ENCODE results near the gene MSI1. TPM values are rescaled to one million over a fixed set of nuclear protein-coding genes. Genes with fewer than 3 reads are reported as not detected.

Gene MSI1
- total RNA-seq, 4 donors from 2014 or later = 0.11 to 0.19 (median 0.17) TPM; not detected in 1

DNA sequence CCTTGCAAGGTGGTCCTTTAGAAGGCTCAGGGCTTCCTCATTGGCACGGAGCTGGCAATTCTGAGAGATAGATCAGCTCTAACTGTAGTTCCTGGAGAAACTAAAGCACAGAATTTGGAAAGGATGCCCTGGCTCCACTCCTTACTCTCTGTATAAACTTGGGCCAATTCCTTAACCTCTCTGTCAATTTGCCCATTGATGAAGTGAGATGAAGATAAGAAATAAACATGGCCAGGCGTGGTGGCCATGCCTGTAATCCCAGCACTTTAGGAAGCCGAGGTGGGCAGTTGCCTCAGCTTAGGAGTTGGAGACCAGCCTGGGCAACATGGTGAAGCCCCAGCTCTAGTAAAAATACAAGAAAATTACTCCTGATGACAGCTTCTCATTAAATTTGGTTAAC, 34.9 kb upstream of the MSI1 start:
- no peak for DNase-seq (ENCODE audit: extremely low spot score)
- H3K36me3 ChIP-seq = no peaks in the 10 kb centered on the region
- H3K4me1 ChIP-seq = no peaks in the 10 kb centered on the region
- H3K27ac ChIP-seq (replicated peaks in 1 of 4) = no peak overlapping the region
- WGBS = 75% methylated on average over 3 of the region's 3 CpGs
- no peak overlapping the region for H3K4me3 ChIP-seq
- H3K27me3 ChIP-seq = peaks cover 0 to 24% (median 0%) of the 10 kb centered on the region in 4 donors
- intact Hi-C loops (cut with DNase I) = no loop called here
- H3K9me3 ChIP-seq = no peaks in the 10 kb centered on the region
- TF ChIP-seq POLR2A (IDR thresholded peaks at IDR 0.05; ENCODE audit: low read depth) (no peak), POLR2AphosphoS5 (IDR thresholded peaks at IDR 0.05) (no peak), EP300 (IDR thresholded peaks at IDR 0.05) (no peak)
- TF ChIP-seq, protein P1, sequence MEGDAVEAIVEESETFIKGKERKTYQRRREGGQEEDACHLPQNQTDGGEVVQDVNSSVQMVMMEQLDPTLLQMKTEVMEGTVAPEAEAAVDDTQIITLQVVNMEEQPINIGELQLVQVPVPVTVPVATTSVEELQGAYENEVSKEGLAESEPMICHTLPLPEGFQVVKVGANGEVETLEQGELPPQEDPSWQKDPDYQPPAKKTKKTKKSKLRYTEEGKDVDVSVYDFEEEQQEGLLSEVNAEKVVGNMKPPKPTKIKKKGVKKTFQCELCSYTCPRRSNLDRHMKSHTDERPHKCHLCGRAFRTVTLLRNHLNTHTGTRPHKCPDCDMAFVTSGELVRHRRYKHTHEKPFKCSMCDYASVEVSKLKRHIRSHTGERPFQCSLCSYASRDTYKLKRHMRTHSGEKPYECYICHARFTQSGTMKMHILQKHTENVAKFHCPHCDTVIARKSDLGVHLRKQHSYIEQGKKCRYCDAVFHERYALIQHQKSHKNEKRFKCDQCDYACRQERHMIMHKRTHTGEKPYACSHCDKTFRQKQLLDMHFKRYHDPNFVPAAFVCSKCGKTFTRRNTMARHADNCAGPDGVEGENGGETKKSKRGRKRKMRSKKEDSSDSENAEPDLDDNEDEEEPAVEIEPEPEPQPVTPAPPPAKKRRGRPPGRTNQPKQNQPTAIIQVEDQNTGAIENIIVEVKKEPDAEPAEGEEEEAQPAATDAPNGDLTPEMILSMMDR (IDR thresholded peaks at IDR 0.05) = no peak

DNA sequence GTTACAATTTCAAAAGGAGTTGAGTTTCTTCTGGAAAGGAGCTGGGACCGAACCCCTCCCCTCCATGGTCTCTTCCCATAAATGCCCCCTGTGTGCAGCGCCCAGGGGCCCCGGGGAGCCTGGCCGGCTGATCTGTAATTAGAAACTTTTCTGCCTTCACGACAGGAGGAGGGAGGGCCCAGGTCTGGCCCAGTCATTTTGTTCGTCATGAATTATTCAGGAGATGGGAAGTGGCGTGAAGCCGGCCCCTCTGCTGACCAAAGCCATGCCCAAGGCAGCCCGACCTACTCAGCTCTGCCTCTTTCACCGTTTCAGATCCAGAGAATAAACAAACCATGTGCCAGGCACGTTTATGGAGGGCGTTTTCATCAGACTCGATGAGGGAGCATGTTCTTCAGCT, 33.3 kb upstream of the MSI1 start:
- intact Hi-C loops (cut with DNase I) = no loop called here
- Histone ChIP-seq H3K4me1 (no peaks in the 10 kb centered on the region), H3K9me3 (no peaks in the 10 kb centered on the region), H3K4me3 (no peak overlapping the region), H3K27ac (replicated peaks in 1 of 4) (no peak overlapping the region), H3K27me3 (peaks cover 0 to 40% (median 0%) of the 10 kb centered on the region in 4 donors), H3K36me3 (no peaks in the 10 kb centered on the region)
- DNase-seq (ENCODE audit: extremely low spot score) = no peak
- no peak for TF ChIP-seq EP300 (IDR thresholded peaks at IDR 0.05)
- TF ChIP-seq, protein P1 (IDR thresholded peaks at IDR 0.05) = no peak
- no peak for TF ChIP-seq POLR2AphosphoS5 (IDR thresholded peaks at IDR 0.05)
- no peak for TF ChIP-seq POLR2A (IDR thresholded peaks at IDR 0.05; ENCODE audit: low read depth)
- 38% methylated on average over 13 of the region's 13 CpGs for WGBS

DNA sequence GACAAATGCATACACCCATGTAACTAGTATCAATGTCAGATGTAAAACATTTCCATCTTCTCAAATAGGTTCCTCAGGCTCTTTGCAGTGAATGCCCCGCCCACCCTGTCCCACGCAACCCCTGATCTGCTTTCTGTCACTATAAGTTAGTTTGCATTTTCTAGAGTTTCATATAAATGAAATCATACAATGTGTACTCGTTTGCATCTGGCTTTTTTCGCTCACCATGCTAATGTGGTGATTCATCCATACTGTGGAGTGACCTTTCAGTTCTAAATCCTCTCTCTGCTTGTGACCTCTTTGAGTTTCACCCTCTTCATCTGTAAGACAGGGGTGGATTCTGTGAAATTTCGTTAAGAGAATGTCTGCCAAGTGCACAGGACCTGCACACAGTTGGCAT, 30.6 kb upstream of the MSI1 start:
- Histone ChIP-seq H3K27ac (replicated peaks in 1 of 4) (no peak overlapping the region), H3K4me3 (no peak overlapping the region), H3K27me3 (peaks cover 0 to 67% (median 0%) of the 10 kb centered on the region in 4 donors), H3K36me3 (no peaks in the 10 kb centered on the region), H3K9me3 (no peaks in the 10 kb centered on the region), H3K4me1 (no peaks in the 10 kb centered on the region)
- TF ChIP-seq, protein P1 (IDR thresholded peaks at IDR 0.05) = no peak
- TF ChIP-seq EP300 (IDR thresholded peaks at IDR 0.05) = no peak
- no peak for TF ChIP-seq POLR2AphosphoS5 (IDR thresholded peaks at IDR 0.05)
- no peak for TF ChIP-seq POLR2A (IDR thresholded peaks at IDR 0.05; ENCODE audit: low read depth)
- no peak for DNase-seq (ENCODE audit: extremely low spot score)
- intact Hi-C loops (cut with DNase I) = no loop called here
- WGBS = 78% methylated on average over 5 of the region's 5 CpGs

DNA sequence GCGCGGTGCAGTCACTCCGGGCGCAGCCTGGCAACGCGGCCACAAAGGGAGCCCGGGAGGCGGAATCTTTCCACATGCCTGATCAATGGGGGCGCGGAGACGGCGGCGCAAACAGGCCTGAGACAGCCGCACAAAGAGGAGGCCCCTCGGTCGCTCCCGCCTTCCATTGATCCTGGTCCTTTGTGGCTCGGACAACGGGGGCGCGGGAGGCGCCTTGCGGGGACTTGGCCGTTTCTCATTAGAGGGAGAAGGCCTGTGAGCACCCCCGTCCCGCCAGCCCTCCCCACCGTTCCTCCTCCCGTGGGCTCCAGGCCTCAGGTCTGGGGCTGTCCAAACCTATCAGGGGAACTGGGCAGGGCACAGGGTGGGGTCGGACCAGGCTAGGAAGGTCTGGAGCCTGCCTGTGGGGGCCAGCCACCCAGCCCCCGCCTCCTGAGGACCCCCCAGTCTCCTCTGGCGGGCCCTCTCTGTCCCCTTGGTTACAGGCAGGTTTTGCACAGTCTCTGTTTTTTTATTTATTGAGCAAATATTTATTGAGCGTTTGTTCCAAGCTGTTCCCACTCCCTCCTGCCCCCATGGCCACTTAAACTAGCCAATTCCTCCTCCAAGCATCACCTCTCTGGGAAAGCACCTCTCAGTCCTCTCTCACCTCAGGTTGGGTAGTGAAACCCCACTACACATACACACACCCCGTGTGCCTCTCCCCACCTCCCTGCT, 29.0 kb upstream of the MSI1 start:
- no peak overlapping the region for H3K27ac ChIP-seq (replicated peaks in 1 of 4)
- TF ChIP-seq POLR2AphosphoS5 (IDR thresholded peaks at IDR 0.05) (no peak), EP300 (IDR thresholded peaks at IDR 0.05) (no peak), POLR2A (IDR thresholded peaks at IDR 0.05; ENCODE audit: low read depth) (no peak)
- TF ChIP-seq, protein P1 (IDR thresholded peaks at IDR 0.05) = no peak
- no peaks in the 10 kb centered on the region for H3K36me3 ChIP-seq
- no peak for DNase-seq (ENCODE audit: extremely low spot score)
- intact Hi-C loops (cut with DNase I) = no loop called here
- H3K27me3 ChIP-seq = peaks cover 0 to 81% (median 0%) of the 10 kb centered on the region in 4 donors
- no peaks in the 10 kb centered on the region for H3K4me1 ChIP-seq
- WGBS = 58% methylated on average over 20 of the region's 33 CpGs
- H3K4me3 ChIP-seq = no peak overlapping the region
- no peaks in the 10 kb centered on the region for H3K9me3 ChIP-seq

Measured in esophagus muscularis mucosa (tissue), 4 donors.